GM12892 (cell line): Measurements from ENCODE around the gene CCDC18. TPM values are rescaled to one million over a fixed set of nuclear protein-coding genes. Genes with fewer than 3 reads are reported as not detected.
A peak's percentile ranks its signal among the peaks of the same experiment; 100 is the strongest.

Experiments
- DNase-seq: peaks from one replicate; pipeline ENCODE4 v3.0.0; 2011; ENCODE audit not compliant: insufficient read length
- FAIRE-seq: peaks from 2 replicates; lab custom pipeline; 2011; peaks lifted over from hg19 to GRCh38; lab: Jason Lieb, UNC
- POLR2A ChIP-seq: IDR thresholded peaks from 2 replicates; pipeline ENCODE4 v1.6.1; 2011; ENCODE audit warnings: low read depth, low read length, control low read depth
- POLR2AphosphoS5 ChIP-seq: IDR thresholded peaks from 2 replicates; pipeline ENCODE4 v1.6.1; 2011; ENCODE audit warnings: low read depth, low read length, control low read depth
- TAF1 ChIP-seq: IDR thresholded peaks from 2 replicates; pipeline ENCODE4 v1.6.1; 2011; ENCODE audit warnings: low read depth, mild to moderate bottlenecking, control low read depth, low read length, borderline replicate concordance
- polyA plus RNA-seq: library from polyadenylated mRNA; unstranded; fragments of >200 nt; gene quantifications from one replicate; pipeline ENCODE4 v1.2.1, GENCODE V29; 2012; ENCODE audit warnings: missing spikeins, inconsistent platforms; ENCODE audit not compliant: missing spikeins

Gene CCDC18
- 18.7 TPM for polyA plus RNA-seq

- peak; percentile 13 for DNase-seq
- peak; percentile 70 for FAIRE-seq
- TF ChIP-seq POLR2AphosphoS5 (no peak; the same call in 1 of the 2 replicates), POLR2A (no peak; the same call in 1 of the 2 replicates), TAF1 (0 out of 2 replicates have a peak, but pooled peaks have one; percentile 4)
Measured at GRCh38 chr1:93180723-93181613, at the start of gene CCDC18. CCDC18 (plus strand) TSS chr1:93180724; CDS start chr1:93183362, 2,638 bp downstream.

GRCh38 chr1:93132638-93133037, 47.9 kb upstream of the CCDC18 start:
- TF ChIP-seq TAF1 (no peak), POLR2AphosphoS5 (no peak), POLR2A (no peak)
- FAIRE-seq = no peak
- DNase-seq = no peak

GRCh38 chr1:93136445-93136844, 44.1 kb upstream of the CCDC18 start:
- FAIRE-seq (no peak), DNase-seq (no peak)
- no peak for TF ChIP-seq TAF1
- no peak for TF ChIP-seq POLR2AphosphoS5
- no peak for TF ChIP-seq POLR2A

- DNase-seq (no peak), FAIRE-seq (no peak)
- no peak for TF ChIP-seq POLR2AphosphoS5
- TF ChIP-seq POLR2A = no peak
- no peak for TF ChIP-seq TAF1
Measured at GRCh38 chr1:93137604-93138292, 42.8 kb upstream of the CCDC18 start.

DNA sequence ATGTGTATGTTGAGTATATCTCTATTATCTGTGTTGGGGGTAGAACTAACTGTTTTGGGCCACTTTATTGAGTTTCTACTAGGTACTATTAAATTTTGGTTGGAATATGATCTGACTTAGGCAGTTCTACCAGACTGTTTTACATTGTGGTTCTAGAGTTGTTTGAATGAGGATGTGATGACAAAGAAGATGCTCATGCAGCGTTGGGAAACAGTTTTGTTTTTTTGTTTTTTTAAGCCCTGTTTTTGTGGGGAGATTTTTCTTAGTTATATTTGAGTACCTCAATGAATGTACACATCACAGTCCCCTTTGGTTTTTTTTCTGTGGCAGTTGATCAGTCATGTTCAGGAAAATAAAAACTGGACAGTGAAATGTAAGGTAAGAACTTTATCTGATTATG, 40.4 kb upstream of the CCDC18 start:
- DNase-seq = no peak
- TF ChIP-seq POLR2AphosphoS5 = no peak
- no peak for TF ChIP-seq POLR2A
- no peak for FAIRE-seq

- no peak for DNase-seq
- FAIRE-seq = no peak
- no peak for TF ChIP-seq POLR2A
- no peak for TF ChIP-seq POLR2AphosphoS5
- no peak for TF ChIP-seq TAF1
Measured at GRCh38 chr1:93142161-93142560, 38.4 kb upstream of the CCDC18 start.

DNA sequence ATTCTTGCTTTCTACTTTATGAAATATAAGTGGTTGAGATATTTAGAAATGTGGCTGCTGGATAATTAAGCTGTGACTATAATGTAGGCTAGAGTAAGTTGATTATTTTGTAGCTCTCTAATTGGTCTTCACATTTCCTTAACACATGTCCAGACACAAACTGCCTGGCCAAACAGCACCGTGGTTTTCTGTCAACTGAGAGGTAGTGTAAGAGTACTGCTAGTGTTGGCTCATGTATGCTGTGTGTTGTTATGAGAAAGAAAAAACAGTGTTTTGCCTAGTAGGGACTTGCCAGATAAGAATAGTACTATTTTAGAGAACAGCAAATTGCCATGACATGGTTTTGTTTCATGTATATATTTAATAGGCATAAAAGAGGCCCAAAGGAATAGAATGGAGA, 37.4 kb upstream of the CCDC18 start:
- FAIRE-seq = no peak
- no peak for TF ChIP-seq POLR2AphosphoS5
- no peak for TF ChIP-seq POLR2A
- no peak for TF ChIP-seq TAF1
- DNase-seq = no peak

- TF ChIP-seq POLR2A = no peak
- TF ChIP-seq POLR2AphosphoS5 = no peak
- no peak for TF ChIP-seq TAF1
- FAIRE-seq (no peak), DNase-seq (no peak)
Measured at GRCh38 chr1:93143769-93144168, 36.8 kb upstream of the CCDC18 start.

DNA sequence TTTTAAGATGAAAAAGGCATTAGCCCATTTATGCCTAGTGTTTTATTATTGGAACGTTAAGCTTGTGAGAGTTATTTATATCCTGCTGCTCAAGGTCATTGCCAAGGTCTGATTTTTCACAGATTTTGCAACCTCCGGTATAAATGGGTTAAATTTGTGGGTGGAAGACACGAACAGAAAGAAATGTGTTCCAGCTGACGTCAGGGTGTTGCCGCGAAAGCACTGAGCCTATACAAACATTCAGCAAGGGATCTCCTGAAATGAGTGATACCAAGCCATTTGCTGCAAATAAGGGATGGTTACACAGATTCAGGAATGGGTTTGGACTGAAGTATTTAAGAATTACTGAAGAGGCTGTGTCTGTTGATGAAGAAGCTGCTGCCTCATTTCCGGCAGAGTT, 32.5 kb upstream of the CCDC18 start:
- TF ChIP-seq TAF1 = no peak
- no peak; the same call in 1 of the 2 replicates for TF ChIP-seq POLR2AphosphoS5
- TF ChIP-seq POLR2A = no peak
- FAIRE-seq (no peak), DNase-seq (no peak)

- FAIRE-seq = no peak
Measured at GRCh38 chr1:93150729-93151128, 29.8 kb upstream of the CCDC18 start.

GRCh38 chr1:93151474-93151873, 29.1 kb upstream of the CCDC18 start:
- DNase-seq = no peak
- FAIRE-seq = peak; percentile 14
- TF ChIP-seq TAF1 (no peak), POLR2AphosphoS5 (no peak), POLR2A (no peak)

More at GRCh38 chr1:93150729-93151128, 29.8 kb upstream of the CCDC18 start:
- DNase-seq = no peak
- TF ChIP-seq POLR2AphosphoS5 (no peak), POLR2A (peak; percentile 33; the same call in 1 of the 2 replicates)

GRCh38 chr1:93152835-93153234, 27.7 kb upstream of the CCDC18 start:
- TF ChIP-seq POLR2A (no peak), TAF1 (no peak), POLR2AphosphoS5 (no peak)
- DNase-seq (no peak), FAIRE-seq (no peak)
